HEK293 (cell line): ENCODE results near the gene USP27X.
A peak's percentile ranks its signal among the peaks of the same experiment; 100 is the strongest.

Experiments used
- CTCF ChIA-PET: fragments of 350-600 bp; formaldehyde crosslinking; extraction: SDS; loops from one replicate; lab custom pipeline; 2021; ENCODE audit warnings: antibody characterized with exemption; lab: Yijun Ruan, JAX
- POLR2A ChIA-PET: fragments of 300-600 bp; formaldehyde crosslinking; extraction: SDS; loops from one replicate; lab custom pipeline; 2020; ENCODE audit warnings: antibody characterized with exemption, inconsistent platforms; lab: Yijun Ruan, JAX
- H3K27ac ChIP-seq: fragments of 200-500 bp; sonication (Bioruptor generic); 2 replicates; pipeline ENCODE4 v1.5.1; 2014; ENCODE audit warnings: low read depth, low read length, control low read depth, inconsistent platforms; ENCODE audit errors: extremely low read depth
- H3K36me3 ChIP-seq, 2 experiments: fragments of 200-500 bp in 1 of 2; sonication (Bioruptor generic) in 1 of 2; 1 replicate in 1 of 2; 2 replicates in 1 of 2; pipeline ENCODE4 v1.5.1; 2014 to 2017; ENCODE audit warnings: inconsistent platforms in 2 of 2, low read length in 2 of 2; ENCODE audit not compliant: control insufficient read depth in 2 of 2, insufficient read depth in 1 of 2
- H3K4me1 ChIP-seq: fragments of 200-500 bp; sonication (Bioruptor generic); 2 replicates; pipeline ENCODE4 v1.5.1; 2014; ENCODE audit warnings: mild to moderate bottlenecking, low read length, inconsistent platforms; ENCODE audit not compliant: control insufficient read depth, insufficient read depth
- H3K4me3 ChIP-seq: 2 replicates; pipeline ENCODE4 v1.5.1; 2011; ENCODE audit warnings: low read depth, mild to moderate bottlenecking, control low read depth, low read length, moderate library complexity
- H3K9me3 ChIP-seq: fragments of 200-500 bp; sonication (Bioruptor generic); 2 replicates; pipeline ENCODE4 v1.5.1; 2014; ENCODE audit warnings: low read depth, low read length, inconsistent platforms; ENCODE audit not compliant: control insufficient read depth, insufficient read depth
- BCL11B ChIP-seq: fragments of 450-650 bp; formaldehyde crosslinking; IDR thresholded peaks from 2 replicates; pipeline ENCODE4 v1.5.1; 2016; ENCODE audit warnings: low read depth, missing biosample characterization, missing genetic modification characterization
- KLF16 ChIP-seq: fragments of 450-650 bp; formaldehyde crosslinking; IDR thresholded peaks from 2 replicates; pipeline ENCODE4 v1.5.1; 2017; ENCODE audit warnings: missing biosample characterization, missing genetic modification characterization
- MEIS1 ChIP-seq: sonication (generic); formaldehyde crosslinking; IDR thresholded peaks from 2 replicates; pipeline ENCODE4 v1.8.1; 2022; ENCODE audit warnings: missing genetic modification reagents, mild to moderate bottlenecking, borderline replicate concordance
- PRDM1 ChIP-seq: fragments of 450-650 bp; formaldehyde crosslinking; IDR thresholded peaks from 2 replicates; pipeline ENCODE4; 2016; ENCODE audit warnings: missing biosample characterization, missing genetic modification characterization
- PRDM10 ChIP-seq: fragments of 450-650 bp; formaldehyde crosslinking; IDR thresholded peaks from 2 replicates; pipeline ENCODE4 v1.5.1; 2016; ENCODE audit warnings: missing biosample characterization, missing genetic modification characterization
- PRDM6 ChIP-seq: fragments of 450-650 bp; formaldehyde crosslinking; IDR thresholded peaks from 2 replicates; pipeline ENCODE4 v1.5.1; 2017; ENCODE audit warnings: missing biosample characterization, missing genetic modification characterization
- SETDB1 ChIP-seq: IDR thresholded peaks from one replicate; pipeline ENCODE4 v1.6.1; 2017; ENCODE audit warnings: mild to moderate bottlenecking, low read length, moderate library complexity, mixed read lengths; ENCODE audit not compliant: insufficient read length
- SP3 ChIP-seq: fragments of 450-650 bp; formaldehyde crosslinking; IDR thresholded peaks from 2 replicates; pipeline ENCODE4 v1.5.1; 2016; ENCODE audit warnings: missing biosample characterization, missing genetic modification characterization
- TCF7L2 ChIP-seq: IDR thresholded peaks from 2 replicates; pipeline ENCODE4 v1.6.1; 2011; ENCODE audit warnings: low read depth, mild to moderate bottlenecking, inconsistent platforms, low read length, moderate library complexity, borderline replicate concordance
- YY2 ChIP-seq: fragments of 450-650 bp; formaldehyde crosslinking; IDR thresholded peaks from 2 replicates; pipeline ENCODE4 v1.5.1; 2016; ENCODE audit warnings: missing biosample characterization, missing genetic modification characterization
- ZBTB48 ChIP-seq: fragments of 450-650 bp; formaldehyde crosslinking; IDR thresholded peaks from 2 replicates; pipeline ENCODE4 v1.5.1; 2016; ENCODE audit warnings: missing biosample characterization, missing genetic modification characterization
- ZNF112 ChIP-seq: fragments of 450-650 bp; formaldehyde crosslinking; IDR thresholded peaks from 2 replicates; pipeline ENCODE4 v1.5.0; 2017; ENCODE audit warnings: missing biosample characterization, missing genetic modification characterization
- ZNF138 ChIP-seq: fragments of 450-650 bp; formaldehyde crosslinking; IDR thresholded peaks from 2 replicates; pipeline ENCODE4 v1.5.1; 2016; ENCODE audit warnings: missing biosample characterization, missing genetic modification characterization, borderline replicate concordance
- ZNF148 ChIP-seq: fragments of 450-650 bp; formaldehyde crosslinking; IDR thresholded peaks from 2 replicates; pipeline ENCODE4 v1.5.0; 2017; ENCODE audit warnings: missing biosample characterization, missing genetic modification characterization, borderline replicate concordance
- ZNF221 ChIP-seq: fragments of 450-650 bp; formaldehyde crosslinking; IDR thresholded peaks from 2 replicates; pipeline ENCODE4 v1.5.1; 2017; ENCODE audit warnings: missing biosample characterization, missing genetic modification characterization, borderline replicate concordance
- ZNF626 ChIP-seq: fragments of 450-650 bp; sonication (Bioruptor Pico); formaldehyde crosslinking; IDR thresholded peaks from 2 replicates; pipeline ENCODE4 v1.5.1; 2018; ENCODE audit warnings: missing biosample characterization, missing genetic modification characterization, inconsistent platforms
- ZNF664 ChIP-seq: fragments of 450-650 bp; formaldehyde crosslinking; IDR thresholded peaks from 2 replicates; pipeline ENCODE4 v1.5.1; 2016; ENCODE audit warnings: missing biosample characterization, missing genetic modification characterization
- ZNF707 ChIP-seq: fragments of 450-650 bp; formaldehyde crosslinking; IDR thresholded peaks from 2 replicates; pipeline ENCODE4 v1.5.1; 2016; ENCODE audit warnings: missing biosample characterization, missing genetic modification characterization
- TF ChIP-seq, protein P1 (sequence below): fragments of 450-650 bp; formaldehyde crosslinking; IDR thresholded peaks from 2 replicates; pipeline ENCODE4 v1.5.1; 2016; ENCODE audit warnings: missing biosample characterization, missing genetic modification characterization

USP27X gene

DNA sequence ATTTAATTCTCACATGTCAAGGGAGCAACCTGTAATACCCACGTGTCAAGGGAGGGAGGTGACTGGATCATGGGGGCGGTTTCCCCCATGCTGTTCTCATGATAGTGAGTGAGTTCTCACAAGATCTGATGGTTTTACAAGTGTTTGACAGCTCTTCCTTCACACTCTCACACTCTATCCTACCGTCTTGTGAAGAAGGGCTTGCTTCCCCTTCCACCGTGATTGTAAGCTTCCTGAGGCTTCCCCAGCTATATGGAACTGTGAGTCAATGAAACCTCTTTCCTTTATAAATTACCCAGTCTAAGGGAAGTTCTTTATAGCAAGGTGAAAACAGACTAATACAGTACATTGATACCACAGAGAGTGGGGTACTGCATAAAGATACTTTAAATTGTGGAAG is 17.7 kb downstream of the USP27X start:
- Histone ChIP-seq H3K4me1 (peaks cover 8% of the 10 kb centered on the region), H3K27ac (no peak overlapping the region), H3K36me3 (no peaks in the 10 kb centered on the region), H3K9me3 (no peaks in the 10 kb centered on the region; the same call in 1 of the 2 replicates)
- CTCF ChIA-PET: interaction anchor here (1.6 kb wide), 1 partner anchor 13 kb away, joined by 8 read pairs; no protein-coding TSS in a partner anchor
- POLR2A ChIA-PET: no interaction called here
- peak; percentile 93 for TF ChIP-seq SETDB1
- TF ChIP-seq SP3 (tag by site-specific recombination): no peak
- TF ChIP-seq, all 188 proteins: peak for 1
- no peak overlapping the region for H3K4me3 ChIP-seq

GRCh38 chrX:49901048-49901447 is 21.8 kb downstream of the USP27X start:
- Histone ChIP-seq H3K27ac (no peak overlapping the region), H3K36me3 (no peaks in the 10 kb centered on the region), H3K9me3 (no peaks in the 10 kb centered on the region; the same call in 1 of the 2 replicates), H3K4me3 (no peak overlapping the region), H3K4me1 (peaks cover 8% of the 10 kb centered on the region)
- ChIA-PET CTCF (interaction anchor here (1.1 kb wide), 1 partner anchor 24 kb away, joined by 4 read pairs; no protein-coding TSS in a partner anchor), POLR2A (no interaction called here)
- no peak for TF ChIP-seq YY2 (tag by site-specific recombination)
- TF ChIP-seq TCF7L2: peak; percentile 51; the same call in 1 of the 2 replicates
- TF ChIP-seq PRDM6 (tag by site-specific recombination): 0 out of 2 replicates have a peak, but pooled peaks have one; percentile 6
- no peak for TF ChIP-seq MEIS1

- Histone ChIP-seq H3K4me1 (no peaks in the 10 kb centered on the region), H3K4me3 (no peak overlapping the region), H3K9me3 (no peaks in the 10 kb centered on the region), H3K27ac (no peak overlapping the region), H3K36me3 (no peaks in the 10 kb centered on the region)
- ChIA-PET POLR2A (no interaction called here), CTCF (interaction anchor here (0.7 to 2.0 kb wide), 2 partner anchors 31 to 201 kb away, joined by 3 to 6 read pairs; partner anchors contain the start of gene USP27X)
- TF ChIP-seq PRDM1 (tag by site-specific recombination) (no peak), ZNF138 (tag by site-specific recombination) (no peak), ZNF707 (no peak), BCL11B (no peak), ZNF626 (no peak), ZNF221 (tag by site-specific recombination) (no peak), ZNF664 (no peak), ZNF112 (tag by site-specific recombination) (no peak), ZBTB48 (tag by site-specific recombination) (no peak), ZNF148 (tag by site-specific recombination) (no peak), PRDM10 (tag by site-specific recombination) (no peak), KLF16 (tag by site-specific recombination) (no peak)
- TF ChIP-seq, protein P1, sequence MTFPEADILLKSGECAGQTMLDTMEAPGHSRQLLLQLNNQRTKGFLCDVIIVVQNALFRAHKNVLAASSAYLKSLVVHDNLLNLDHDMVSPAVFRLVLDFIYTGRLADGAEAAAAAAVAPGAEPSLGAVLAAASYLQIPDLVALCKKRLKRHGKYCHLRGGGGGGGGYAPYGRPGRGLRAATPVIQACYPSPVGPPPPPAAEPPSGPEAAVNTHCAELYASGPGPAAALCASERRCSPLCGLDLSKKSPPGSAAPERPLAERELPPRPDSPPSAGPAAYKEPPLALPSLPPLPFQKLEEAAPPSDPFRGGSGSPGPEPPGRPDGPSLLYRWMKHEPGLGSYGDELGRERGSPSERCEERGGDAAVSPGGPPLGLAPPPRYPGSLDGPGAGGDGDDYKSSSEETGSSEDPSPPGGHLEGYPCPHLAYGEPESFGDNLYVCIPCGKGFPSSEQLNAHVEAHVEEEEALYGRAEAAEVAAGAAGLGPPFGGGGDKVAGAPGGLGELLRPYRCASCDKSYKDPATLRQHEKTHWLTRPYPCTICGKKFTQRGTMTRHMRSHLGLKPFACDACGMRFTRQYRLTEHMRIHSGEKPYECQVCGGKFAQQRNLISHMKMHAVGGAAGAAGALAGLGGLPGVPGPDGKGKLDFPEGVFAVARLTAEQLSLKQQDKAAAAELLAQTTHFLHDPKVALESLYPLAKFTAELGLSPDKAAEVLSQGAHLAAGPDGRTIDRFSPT: no peak
Observed at GRCh38 chrX:49910344-49910743, 31.1 kb downstream of the USP27X start.
